Neuronal stem cell (in vitro differentiated cells): Measurements from ENCODE around the gene KLF2.

Experiments
- DNase-seq: peaks from one replicate; pipeline ENCODE4 v3.0.0-alpha.2; 2013; ENCODE audit warnings: low spot score
- H2AFZ ChIP-seq: one replicate; pipeline ENCODE4 v1.6.1; 2013; ENCODE audit warnings: mild to moderate bottlenecking, low read length, inconsistent platforms
- H2AK5ac ChIP-seq: 2 replicates; pipeline ENCODE4 v1.6.1; 2013; ENCODE audit warnings: low read depth, mild to moderate bottlenecking, inconsistent platforms, low read length, moderate library complexity, mixed read lengths
- H2BK120ac ChIP-seq: 2 replicates; pipeline ENCODE4 v1.6.1; 2013; ENCODE audit warnings: low read depth, mild to moderate bottlenecking, inconsistent platforms, low read length, moderate library complexity, mixed read lengths
- H2BK12ac ChIP-seq: one replicate; pipeline ENCODE4 v1.6.1; 2013; ENCODE audit warnings: low read length, inconsistent platforms
- H2BK15ac ChIP-seq: 2 replicates; pipeline ENCODE4 v1.6.1; 2013; ENCODE audit warnings: mild to moderate bottlenecking, low read length, inconsistent platforms, mixed read lengths
- H2BK5ac ChIP-seq: one replicate; pipeline ENCODE4 v1.6.1; 2013; ENCODE audit warnings: inconsistent platforms, mild to moderate bottlenecking, low read length, moderate library complexity
- H3K14ac ChIP-seq: one replicate; pipeline ENCODE4 v1.6.1; 2013; ENCODE audit warnings: low read length, inconsistent platforms
- H3K18ac ChIP-seq: 2 replicates; pipeline ENCODE4 v1.6.1; 2013; ENCODE audit warnings: low read length, inconsistent platforms
- H3K23ac ChIP-seq: 2 replicates; pipeline ENCODE4 v1.6.1; 2013; ENCODE audit warnings: low read depth, mild to moderate bottlenecking, mixed read lengths, low read length, inconsistent platforms; ENCODE audit not compliant: poor library complexity
- H3K27ac ChIP-seq: replicated peaks from 3 replicates; pipeline ENCODE4 v1.5.1; 2013; ENCODE audit warnings: low read length, inconsistent platforms
- H3K27me3 ChIP-seq, 3 experiments: 2 replicates each; pipeline ENCODE4 v1.6.1; 2013; ENCODE audit warnings: low read length in 3 of 3, mild to moderate bottlenecking in 2 of 3, inconsistent platforms in 1 of 3, low read depth in 1 of 3, mixed read lengths in 1 of 3, moderate library complexity in 1 of 3; ENCODE audit not compliant: control insufficient read depth in 3 of 3, insufficient read depth in 3 of 3
- H3K36me3 ChIP-seq, 2 donors: replicated peaks in 1 of 2; 2 replicates each; pipeline ENCODE4 v1.6.1; 2013; ENCODE audit warnings: low read length in 2 of 2; ENCODE audit not compliant: control insufficient read depth in 2 of 2, insufficient read depth in 2 of 2
- H3K4ac ChIP-seq: 2 replicates; pipeline ENCODE4 v1.6.1; 2013; ENCODE audit warnings: inconsistent platforms, mild to moderate bottlenecking, low read length, moderate library complexity
- H3K4me1 ChIP-seq, 2 donors: 1 replicate in 1 of 2; 2 replicates in 1 of 2; pipeline ENCODE4 v1.6.1; 2013; ENCODE audit warnings: low read length in 2 of 2, low read depth in 1 of 2; ENCODE audit not compliant: control insufficient read depth in 2 of 2, insufficient read depth in 1 of 2
- H3K4me2 ChIP-seq: one replicate; pipeline ENCODE4 v1.6.1; 2013; ENCODE audit warnings: mild to moderate bottlenecking, low read length, inconsistent platforms; ENCODE audit not compliant: insufficient read depth, poor library complexity, severe bottlenecking
- H3K4me3 ChIP-seq, 2 donors: 2 replicates each; pipeline ENCODE4 v1.5.1; 2013; ENCODE audit warnings: low read length in 2 of 2, mild to moderate bottlenecking in 2 of 2, inconsistent platforms in 1 of 2, moderate library complexity in 1 of 2
- H3K79me1 ChIP-seq: one replicate; pipeline ENCODE4 v1.6.1; 2013; ENCODE audit warnings: low read depth, mild to moderate bottlenecking, inconsistent platforms, low read length, moderate library complexity
- H3K9ac ChIP-seq: one replicate; pipeline ENCODE4 v1.6.1; 2013; ENCODE audit warnings: mild to moderate bottlenecking, low read depth, low read length, inconsistent platforms; ENCODE audit not compliant: poor library complexity
- H3K9me3 ChIP-seq, 2 donors: replicated peaks in 1 of 2; 2 replicates each; pipeline versions ENCODE3 to v1.6.1; 2013; ENCODE audit warnings: low read length in 2 of 2, mild to moderate bottlenecking in 2 of 2, inconsistent platforms in 1 of 2, low read depth in 1 of 2, mixed read lengths in 1 of 2, moderate library complexity in 1 of 2; ENCODE audit not compliant: control insufficient read depth in 2 of 2, insufficient read depth in 1 of 2
- H4K8ac ChIP-seq: one replicate; pipeline ENCODE4 v1.6.1; 2013; ENCODE audit warnings: low read depth, mild to moderate bottlenecking, inconsistent platforms, low read length, moderate library complexity
- H4K91ac ChIP-seq: one replicate; pipeline ENCODE4 v1.6.1; 2013; ENCODE audit warnings: low read length, low read depth, mild to moderate bottlenecking, inconsistent platforms; ENCODE audit not compliant: poor library complexity
- WGBS, 2 donors: extraction: QIAGEN DNeasy Blood & Tissue Kit; methylation state at CpG; one replicate each; pipeline ENCODE4 v1.1.7; 2013; ENCODE audit warnings: missing lambda C conversion rate in 2 of 2, mixed read lengths in 1 of 2; ENCODE audit not compliant: insufficient read length in 2 of 2, insufficient replicate concordance in 1 of 2; ENCODE audit errors: extremely low coverage in 2 of 2; 5-methylcytosine and 5-hydroxymethylcytosine counted together

The KLF2 gene

DNA sequence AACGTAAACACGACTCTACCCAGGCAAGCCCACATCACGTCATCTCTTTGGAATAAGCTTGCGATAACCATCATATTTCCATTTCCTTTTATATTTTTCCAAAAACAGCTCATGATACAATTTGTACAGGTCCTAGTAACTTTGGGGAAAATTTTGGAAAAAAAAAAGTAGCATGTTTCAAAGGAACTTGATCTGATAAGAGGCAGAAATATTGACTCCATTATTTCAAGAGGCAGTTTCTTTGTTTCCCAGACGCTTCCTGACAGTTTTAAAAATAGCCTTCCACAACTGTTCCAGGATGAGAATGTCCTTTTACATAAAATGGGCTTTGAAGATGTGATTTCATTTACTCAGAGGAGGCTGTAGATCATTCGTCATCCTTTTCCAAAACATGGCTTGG is 23.1 kb downstream of the KLF2 start:
- H3K4me1 ChIP-seq, result no peaks in the 10 kb centered on the region
- no peak overlapping the region for H3K4me3 ChIP-seq
- H2BK12ac ChIP-seq, result no peak overlapping the region
- no peak overlapping the region for H3K18ac ChIP-seq
- H3K9ac ChIP-seq, result no peak overlapping the region
- no peak overlapping the region for H2AK5ac ChIP-seq
- H3K4ac ChIP-seq, result no peak overlapping the region
- no peak for DNase-seq
- H3K14ac ChIP-seq, result no peak overlapping the region
- H4K8ac ChIP-seq, result no peak overlapping the region
- no peaks in the 10 kb centered on the region for H3K9me3 ChIP-seq
- H3K27ac ChIP-seq, result no peak overlapping the region
- H3K23ac ChIP-seq, result no peak overlapping the region
- no peaks in the 10 kb centered on the region for H3K79me1 ChIP-seq
- no peak overlapping the region for H3K4me2 ChIP-seq
- no peaks in the 10 kb centered on the region for H3K27me3 ChIP-seq
- no peak overlapping the region for H2BK15ac ChIP-seq
- no peaks in the 10 kb centered on the region for H3K36me3 ChIP-seq
- H2AFZ ChIP-seq, result no peak overlapping the region
- no peak overlapping the region for H2BK5ac ChIP-seq
- no peak overlapping the region for H2BK120ac ChIP-seq
- no CpG with 5 or more reads among the region's 6 CpGs for WGBS, 2 donors
- no peak overlapping the region for H4K91ac ChIP-seq

DNA sequence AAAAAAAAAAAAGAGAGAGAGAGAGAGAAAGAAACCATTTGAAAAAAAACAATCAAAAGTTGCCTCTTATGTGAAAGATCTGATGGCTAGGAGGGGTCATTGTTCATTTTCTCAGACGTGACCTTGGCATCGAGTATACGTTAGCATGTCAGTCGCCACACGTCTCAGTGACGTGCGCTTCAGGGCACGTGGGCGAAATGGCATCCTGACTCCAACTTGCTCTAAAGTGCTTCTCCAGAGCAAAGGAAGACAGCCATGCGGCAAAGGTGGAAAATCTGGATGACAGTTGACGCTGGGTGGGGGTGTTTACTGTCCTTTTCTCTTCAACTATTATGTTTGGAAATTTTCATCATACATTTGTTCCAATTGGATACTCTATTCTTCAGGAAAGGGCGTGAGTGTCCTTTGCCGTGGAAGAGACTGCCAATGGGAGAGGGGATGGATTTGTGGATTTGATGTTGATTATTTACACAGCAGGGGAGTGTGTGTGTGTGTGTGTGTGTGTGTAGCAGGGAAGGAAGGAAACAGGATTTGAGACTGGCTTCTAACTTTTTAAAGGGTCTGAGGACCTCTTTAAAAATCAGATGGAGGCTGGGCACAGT is 25.0 kb downstream of the KLF2 start:
- no peak overlapping the region for H3K14ac ChIP-seq
- H3K79me1 ChIP-seq, result no peaks in the 10 kb centered on the region
- no peak overlapping the region for H3K9ac ChIP-seq
- H3K27me3 ChIP-seq, result no peaks in the 10 kb centered on the region
- H3K36me3 ChIP-seq, result peaks cover 0 to 6% of the 10 kb centered on the region in 2 donors
- no peak overlapping the region for H2BK12ac ChIP-seq
- H3K23ac ChIP-seq, result no peak overlapping the region
- no peak overlapping the region for H2AK5ac ChIP-seq
- H2BK120ac ChIP-seq, result no peak overlapping the region
- no peaks in the 10 kb centered on the region for H3K9me3 ChIP-seq
- H4K91ac ChIP-seq, result no peak overlapping the region
- H3K4me1 ChIP-seq, result no peaks in the 10 kb centered on the region
- WGBS, 2 donors, result no CpG with 5 or more reads among the region's 13 CpGs
- no peak overlapping the region for H3K27ac ChIP-seq
- H2BK5ac ChIP-seq, result no peak overlapping the region
- H3K4me2 ChIP-seq, result no peak overlapping the region
- H3K4me3 ChIP-seq, result no peak overlapping the region
- no peak overlapping the region for H4K8ac ChIP-seq
- H3K4ac ChIP-seq, result no peak overlapping the region
- H2BK15ac ChIP-seq, result no peak overlapping the region
- H2AFZ ChIP-seq, result no peak overlapping the region
- no peak for DNase-seq
- no peak overlapping the region for H3K18ac ChIP-seq

DNA sequence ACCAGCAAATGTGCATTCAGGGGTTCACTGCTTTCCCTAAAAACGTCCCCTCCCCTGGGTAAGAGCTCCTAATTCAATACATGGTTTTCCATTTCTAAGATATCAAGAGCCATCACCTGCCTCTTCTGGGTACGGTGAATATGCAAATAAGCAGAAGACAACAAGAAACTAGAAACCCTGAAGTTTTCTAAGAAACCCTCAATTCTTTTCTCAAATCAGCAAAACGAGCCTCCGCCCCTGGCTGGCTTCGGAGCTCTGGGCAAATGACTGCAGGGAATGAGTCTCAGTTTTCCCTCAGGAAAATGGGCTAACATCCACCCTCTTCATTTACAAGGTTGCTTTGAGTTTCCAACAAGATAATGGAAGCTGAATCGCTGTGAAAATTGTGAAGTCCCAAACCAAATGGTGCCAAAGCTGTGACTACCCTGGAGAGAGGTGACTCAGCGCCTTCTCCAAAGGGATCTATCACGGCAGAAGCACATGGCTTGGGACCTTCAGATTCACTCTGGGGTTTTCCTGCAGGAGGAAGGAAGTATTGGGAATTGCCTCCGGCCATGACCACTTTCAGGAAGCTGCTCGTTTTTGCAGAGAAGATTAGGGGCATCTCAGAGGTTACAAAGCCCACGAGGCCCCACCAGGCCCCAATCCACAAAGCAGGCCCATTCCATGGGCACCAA is 26.6 kb downstream of the KLF2 start:
- Histone ChIP-seq H3K14ac (no peak overlapping the region), H3K4me2 (no peak overlapping the region), H3K27ac (no peak overlapping the region), H3K23ac (no peak overlapping the region), H2BK5ac (no peak overlapping the region), H3K9me3 (no peaks in the 10 kb centered on the region), H3K9ac (no peak overlapping the region), H2BK120ac (peak overlapping the region; percentile 22), H3K18ac (no peak overlapping the region), H4K91ac (no peak overlapping the region), H2BK15ac (no peak overlapping the region), H3K4ac (no peak overlapping the region), H3K79me1 (peaks cover 3% of the 10 kb centered on the region), H2BK12ac (no peak overlapping the region), H3K4me1 (peaks cover 0 to 4% of the 10 kb centered on the region in 2 donors), H4K8ac (no peak overlapping the region), H3K36me3 (peaks cover 0 to 14% of the 10 kb centered on the region in 2 donors), H3K4me3 (no peak overlapping the region), H2AFZ (no peak overlapping the region), H2AK5ac (no peak overlapping the region), H3K27me3 (no peaks in the 10 kb centered on the region)
- no CpG with 5 or more reads among the region's 11 CpGs for WGBS, 2 donors
- DNase-seq, result no peak

DNA sequence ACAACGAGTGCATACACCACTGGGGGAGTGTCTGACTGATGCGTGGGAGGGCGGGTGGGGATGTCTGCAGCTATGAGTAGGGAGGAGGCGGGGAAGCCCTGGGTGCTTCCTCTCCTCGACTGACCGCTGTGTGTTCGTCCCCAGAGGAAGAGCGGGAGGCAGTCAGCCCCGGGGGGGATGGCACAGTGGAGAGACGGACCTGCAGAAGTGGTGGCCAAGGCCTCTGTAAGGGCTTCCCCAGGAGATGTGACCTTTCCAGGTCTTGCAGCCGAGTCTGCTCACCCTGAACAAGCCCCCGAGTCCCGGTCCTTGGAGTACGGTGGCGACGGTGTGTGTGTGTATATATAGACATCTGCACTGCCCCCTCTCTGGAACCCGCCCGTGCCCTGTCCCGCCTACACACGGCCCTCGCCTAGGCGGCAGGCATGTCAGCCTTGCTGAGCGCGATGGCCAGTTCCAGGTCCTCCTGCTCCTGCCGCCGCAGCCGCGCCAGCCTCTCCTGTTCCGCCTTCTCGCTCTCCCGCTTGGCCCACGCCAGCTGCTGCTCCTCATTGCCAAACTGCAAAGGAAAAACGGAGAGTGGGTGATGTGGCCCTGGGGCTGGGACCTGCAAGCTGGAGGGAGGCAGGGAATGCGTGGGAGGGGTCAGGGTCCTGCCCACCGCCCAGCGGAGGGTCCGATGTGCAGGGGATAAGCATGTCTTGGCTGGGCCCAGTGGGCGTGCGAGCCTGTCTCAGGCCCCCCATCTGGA is 30.8 kb downstream of the KLF2 start:
- peak overlapping the region; percentile 70 for H3K18ac ChIP-seq
- H3K79me1 ChIP-seq, result peaks cover 5% of the 10 kb centered on the region
- peak overlapping the region; percentile 79 for H4K91ac ChIP-seq
- H3K9me3 ChIP-seq, result no peaks in the 10 kb centered on the region
- no CpG with 5 or more reads among the region's 39 CpGs for WGBS, 2 donors
- H2BK15ac ChIP-seq, result no peak overlapping the region
- peak overlapping the region; percentile 95 for H3K23ac ChIP-seq
- no peak overlapping the region for H3K4me3 ChIP-seq
- no peak overlapping the region for H2AK5ac ChIP-seq
- H3K4me1 ChIP-seq, result peaks cover 0 to 4% of the 10 kb centered on the region in 2 donors
- H2AFZ ChIP-seq, result no peak overlapping the region
- H3K4me2 ChIP-seq, result no peak overlapping the region
- no peak overlapping the region for H2BK12ac ChIP-seq
- no peak overlapping the region for H4K8ac ChIP-seq
- no peak for DNase-seq
- H3K4ac ChIP-seq, result no peak overlapping the region
- no peak overlapping the region for H2BK5ac ChIP-seq
- no peak overlapping the region for H3K27ac ChIP-seq
- peaks cover 3 to 36% of the 10 kb centered on the region in 2 donors for H3K36me3 ChIP-seq
- no peak overlapping the region for H3K14ac ChIP-seq
- no peaks in the 10 kb centered on the region for H3K27me3 ChIP-seq
- H2BK120ac ChIP-seq, result peak overlapping the region; percentile 89
- no peak overlapping the region for H3K9ac ChIP-seq
